HEK293 (cell line): ENCODE measurements around the gene YTHDC2.

Experiments
- CTCF ChIP-seq: fragments of 450-650 bp; formaldehyde crosslinking; IDR thresholded peaks from 2 replicates; pipeline ENCODE4 v1.5.1; 2016; ENCODE audit warnings: missing biosample characterization, missing genetic modification characterization
- ZNF121 ChIP-seq: fragments of 450-650 bp; formaldehyde crosslinking; IDR thresholded peaks from 2 replicates; pipeline ENCODE4 v1.5.1; 2016; ENCODE audit warnings: missing biosample characterization, missing genetic modification characterization
- ZNF510 ChIP-seq: fragments of 450-650 bp; formaldehyde crosslinking; IDR thresholded peaks from 2 replicates; pipeline ENCODE4 v1.5.1; 2018; ENCODE audit warnings: mild to moderate bottlenecking, missing genetic modification characterization, missing biosample characterization; ENCODE audit not compliant: insufficient replicate concordance
- ZNF626 ChIP-seq: fragments of 450-650 bp; sonication (Bioruptor Pico); formaldehyde crosslinking; IDR thresholded peaks from 2 replicates; pipeline ENCODE4 v1.5.1; 2018; ENCODE audit warnings: missing biosample characterization, missing genetic modification characterization, inconsistent platforms
- ZNF768 ChIP-seq: fragments of 450-650 bp; formaldehyde crosslinking; IDR thresholded peaks from 2 replicates; pipeline ENCODE4 v1.5.1; 2018; ENCODE audit warnings: missing biosample characterization, mild to moderate bottlenecking, missing genetic modification characterization

GRCh38 chr5:113574417-113574816 lies 60.9 kb downstream of the YTHDC2 start:
- no peak for TF ChIP-seq CTCF (tag by site-specific recombination)
- TF ChIP-seq ZNF768 (tag by site-specific recombination): no peak
- TF ChIP-seq ZNF510 (tag by site-specific recombination): no peak
- TF ChIP-seq ZNF121 (tag by site-specific recombination): no peak
- no peak for TF ChIP-seq ZNF626 (tag by site-specific recombination)
